Muscle of arm (tissue), 12 donors: ENCODE results near the gene BACE2. TPM values are rescaled to one million over a fixed set of nuclear protein-coding genes. Genes with fewer than 3 reads are reported as not detected.
A peak's percentile ranks its signal among the peaks of the same experiment; 100 is the strongest.
"Not testable (repeated sequence)": the region's sequence is repeated elsewhere in the genome, so short reads cannot be mapped to it uniquely, and the experiment has no call there.

ENCODE experiments used
- DNase-seq: peaks from one replicate; pipeline ENCODE4 v3.0.0-alpha.2; 2013
- polyA plus RNA-seq, 12 donors: library from polyadenylated mRNA; unstranded; fragments of 120-200 nt; gene quantifications; one replicate each; pipeline ENCODE4 v1.2.1, GENCODE V29; 2013; ENCODE audit not compliant: insufficient read length in 12 of 12

The BACE2 gene
- polyA plus RNA-seq, 12 donors = 16.4 to 56.4 (median 37.6) TPM; not detected in 1

DNA sequence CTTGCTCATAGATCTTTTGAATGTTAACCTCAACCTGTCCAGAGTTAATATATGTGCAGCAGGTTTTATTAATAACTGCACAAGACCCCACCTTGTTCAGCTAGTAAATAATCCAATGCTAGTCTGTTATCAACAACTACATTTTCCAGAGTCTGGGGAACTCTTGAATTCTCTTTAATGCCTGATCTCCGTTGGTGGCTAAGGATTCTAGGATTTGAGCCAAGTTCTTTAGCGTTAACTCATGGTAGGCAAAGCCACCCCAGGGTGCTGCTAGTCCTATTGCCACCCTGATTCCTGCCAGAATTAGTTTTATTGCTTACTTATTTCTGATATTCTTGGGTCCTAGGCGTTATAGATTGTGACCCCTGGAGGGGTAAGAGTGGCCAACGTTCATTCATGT lies 12.8 kb downstream of the BACE2 start:
- DNase-seq = no peak

DNA sequence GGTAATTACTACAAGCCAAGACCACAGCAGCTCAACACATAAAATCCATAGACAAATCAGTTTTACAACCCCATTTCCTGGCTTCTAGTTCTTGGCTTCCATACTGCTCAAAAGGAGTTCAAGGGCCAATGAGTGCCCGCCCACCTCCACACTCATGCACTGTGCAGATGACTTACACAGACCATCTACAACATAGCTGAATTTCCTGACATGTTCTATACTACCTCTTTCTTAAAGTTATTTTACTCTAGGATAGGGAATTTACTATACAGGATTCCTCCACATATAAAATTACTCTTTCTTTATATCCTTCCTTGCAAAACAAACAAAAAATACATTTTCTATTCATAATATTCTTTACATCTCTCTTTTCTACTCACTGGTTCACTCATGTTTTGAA lies 14.6 kb downstream of the BACE2 start:
- DNase-seq = no peak

DNA sequence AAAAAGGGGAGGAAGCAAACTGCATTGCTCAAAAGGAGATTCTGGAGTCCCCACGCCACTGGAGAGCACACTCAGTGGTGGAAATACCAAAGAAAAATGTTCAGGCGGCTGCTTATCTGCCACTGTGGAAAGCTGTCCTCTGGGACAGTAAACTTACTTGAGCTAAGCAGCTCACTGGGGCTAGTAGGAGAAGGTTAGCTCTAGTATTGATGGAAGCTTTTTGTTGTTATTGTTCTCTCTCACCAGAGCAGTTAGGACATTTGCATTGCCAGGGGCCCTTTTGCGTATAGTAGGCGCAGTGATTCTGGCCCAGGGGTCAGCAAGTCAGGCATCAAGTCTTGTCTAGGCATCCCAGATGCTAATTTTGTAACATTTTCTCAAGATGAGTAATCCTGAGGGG lies 15.6 kb downstream of the BACE2 start:
- DNase-seq = no peak

DNA sequence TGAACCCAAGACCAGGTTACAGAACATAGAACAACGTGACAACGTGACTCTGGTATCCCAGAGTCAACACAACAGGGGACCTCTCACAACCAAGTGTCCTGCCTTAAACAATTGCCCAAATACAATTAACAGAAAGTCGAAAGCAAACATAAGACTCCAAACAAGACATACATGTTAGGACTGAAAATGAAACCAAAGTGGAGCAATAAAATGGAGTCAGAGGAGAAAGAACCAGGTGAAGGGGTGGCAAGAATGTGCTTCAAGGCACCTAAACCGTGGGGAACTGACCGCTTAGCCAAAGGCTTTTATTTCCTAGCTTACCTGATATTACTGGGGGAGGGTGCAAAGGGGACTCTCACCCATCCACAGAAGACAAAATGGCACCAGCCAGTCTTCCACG lies 17.8 kb downstream of the BACE2 start:
- no peak for DNase-seq

DNA sequence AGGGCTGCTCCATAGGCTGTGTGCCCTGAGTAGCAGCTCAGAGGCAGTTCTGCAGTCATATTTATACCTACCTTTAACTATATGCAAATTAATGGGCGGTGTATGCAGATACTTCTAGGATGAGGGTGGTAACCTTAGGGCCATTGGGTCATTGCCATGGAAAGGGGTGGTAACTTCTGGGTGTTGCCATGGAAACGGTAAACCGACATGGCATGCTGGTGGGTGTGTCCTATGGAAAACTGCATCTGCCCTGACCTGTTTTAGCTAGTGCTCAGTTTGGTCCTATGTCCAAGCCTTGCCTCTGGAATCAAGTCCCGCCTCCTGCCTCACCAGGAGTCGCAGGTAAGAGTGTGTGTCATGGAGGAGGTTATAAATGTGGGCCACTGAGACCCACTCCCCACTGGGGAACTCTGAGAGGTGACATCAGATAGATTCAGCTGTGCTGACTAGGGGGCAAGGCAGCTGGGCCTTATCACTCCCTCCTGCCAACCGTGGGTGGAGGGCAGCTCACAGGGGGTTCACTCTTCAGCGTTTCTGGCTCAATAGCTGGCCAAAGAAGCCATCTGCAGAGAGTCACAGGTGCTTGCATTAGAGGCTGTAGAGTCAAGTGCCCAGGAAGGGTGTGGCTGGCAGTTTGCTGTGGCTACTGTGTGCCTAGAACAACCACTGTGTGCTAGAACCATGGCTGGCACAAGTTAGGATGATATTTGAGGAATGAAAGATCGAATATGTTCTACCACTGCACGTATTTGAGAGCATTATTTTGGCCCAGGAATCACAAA lies 19.0 kb downstream of the BACE2 start:
- no peak for DNase-seq

DNA sequence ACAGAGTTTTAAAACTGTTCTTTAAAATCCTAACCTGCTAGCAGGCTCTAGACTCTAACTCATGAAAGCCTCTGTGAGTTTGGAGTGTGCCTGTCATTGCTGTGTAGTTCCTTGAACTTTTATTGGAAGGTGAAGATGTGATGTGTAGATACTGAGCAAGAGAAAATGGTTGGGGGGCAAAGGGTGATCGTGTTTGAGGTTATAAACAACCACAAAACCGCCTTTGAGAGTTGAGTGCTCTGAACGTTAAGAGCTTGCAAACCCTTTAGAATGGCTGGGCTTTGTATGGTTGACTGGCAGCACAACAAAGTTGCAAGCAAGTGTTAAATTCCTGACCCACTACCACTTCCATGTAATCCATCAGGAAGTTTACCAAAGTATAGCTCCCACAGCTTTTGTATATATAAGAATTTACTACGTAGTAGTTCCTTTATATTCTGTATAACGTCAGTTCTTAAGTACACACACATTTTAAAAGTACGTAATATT lies 19.6 kb downstream of the BACE2 start:
- no peak for DNase-seq

DNA sequence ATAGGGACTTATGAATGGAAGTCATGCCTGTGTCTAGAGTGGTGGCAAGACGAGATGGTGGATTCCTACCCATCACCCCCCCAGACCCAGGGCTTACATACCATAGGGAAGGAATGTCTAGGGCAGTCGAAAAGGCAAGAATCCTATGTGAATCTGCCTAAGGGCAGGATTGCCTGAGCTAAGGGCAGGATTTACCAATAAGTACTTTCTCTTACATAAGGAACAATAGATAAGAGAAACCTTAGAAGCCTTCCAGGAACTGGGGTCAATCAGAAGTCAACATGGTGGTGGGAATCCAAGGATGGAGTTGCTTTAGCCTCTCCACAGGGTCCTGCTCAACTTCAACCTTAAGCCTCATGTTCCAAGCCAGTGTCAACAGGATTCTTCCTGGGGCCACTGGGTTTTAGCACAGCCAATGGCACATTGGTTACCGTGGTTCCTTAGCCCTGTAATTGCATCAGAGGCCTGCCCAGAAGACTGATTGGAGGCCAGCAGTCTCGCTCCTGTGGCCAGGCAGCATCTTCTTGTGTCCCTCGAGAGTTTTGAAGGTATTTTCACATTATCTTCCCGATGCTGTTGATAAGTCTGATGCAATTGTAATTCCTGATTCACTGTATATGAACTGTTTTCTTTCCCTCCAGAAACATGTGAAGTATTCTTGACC lies 20.7 kb downstream of the BACE2 start:
- no peak for DNase-seq

DNA sequence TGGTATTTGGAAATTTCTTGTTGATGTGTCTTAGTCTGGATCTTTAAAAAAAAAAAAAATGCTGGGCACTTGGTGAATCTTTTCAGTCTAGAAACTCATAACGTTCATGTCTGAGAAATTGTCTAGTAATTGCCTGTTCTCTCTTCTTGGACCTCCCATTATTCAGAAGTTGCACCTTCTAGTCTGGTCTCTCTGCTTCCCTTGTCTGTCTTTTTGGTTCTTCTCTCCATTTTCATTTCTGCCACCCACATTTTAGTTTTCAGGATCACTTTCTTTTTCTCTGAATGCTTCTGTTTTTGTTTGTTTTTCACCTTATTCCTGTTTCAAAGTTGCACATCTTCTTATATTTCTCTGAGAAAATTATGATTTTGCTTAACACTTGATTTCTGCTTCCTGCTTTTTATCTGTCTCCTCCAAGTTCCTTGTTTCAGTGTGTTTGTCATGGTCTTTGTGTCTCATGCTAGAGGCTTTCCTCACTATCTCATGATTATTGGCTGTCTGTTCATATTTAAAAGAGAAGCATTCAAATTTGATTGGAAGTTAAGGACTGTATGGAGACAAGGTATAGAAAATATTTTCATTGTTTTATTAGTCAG lies 21.3 kb downstream of the BACE2 start:
- no peak for DNase-seq

DNA sequence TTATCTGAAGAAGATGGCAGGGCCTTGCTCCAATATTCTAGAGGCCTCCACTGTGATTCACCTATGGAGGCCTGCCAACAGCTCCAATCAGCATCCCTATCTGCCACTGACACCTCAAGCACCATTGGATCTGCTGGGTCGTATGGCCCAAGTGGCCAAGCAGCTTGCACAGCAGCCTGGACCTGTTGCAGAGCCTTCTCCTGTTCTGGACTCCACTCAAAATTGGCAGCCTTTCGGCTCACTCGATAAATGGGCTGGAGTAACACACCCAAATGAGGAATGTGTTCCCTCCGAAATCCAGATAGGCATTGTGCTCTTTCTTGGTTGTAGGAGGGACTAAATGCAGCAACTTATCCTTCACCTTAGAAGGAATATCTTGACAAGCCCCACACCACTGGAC lies 24.6 kb downstream of the BACE2 start:
- not testable (repeated sequence) for DNase-seq

DNA sequence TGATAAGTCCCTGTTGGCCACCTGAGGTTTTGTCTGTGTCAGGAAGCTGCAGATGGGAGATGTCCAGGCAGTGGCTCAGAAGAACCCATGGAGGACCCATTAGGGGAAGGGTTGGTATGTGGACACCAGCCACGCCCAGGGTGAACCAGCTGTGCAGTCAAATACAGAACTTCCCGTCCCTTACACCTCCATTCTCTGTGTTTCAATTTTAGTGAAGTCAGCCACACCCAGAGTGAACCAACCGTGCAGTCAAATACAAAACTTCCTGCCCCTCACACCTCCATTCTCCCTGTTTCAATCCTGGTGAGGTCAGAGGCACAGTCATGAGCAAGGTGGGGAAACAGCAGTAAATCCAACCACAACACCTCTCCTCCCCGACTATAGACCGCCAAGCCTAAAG lies 27.4 kb downstream of the BACE2 start:
- no peak for DNase-seq

DNA sequence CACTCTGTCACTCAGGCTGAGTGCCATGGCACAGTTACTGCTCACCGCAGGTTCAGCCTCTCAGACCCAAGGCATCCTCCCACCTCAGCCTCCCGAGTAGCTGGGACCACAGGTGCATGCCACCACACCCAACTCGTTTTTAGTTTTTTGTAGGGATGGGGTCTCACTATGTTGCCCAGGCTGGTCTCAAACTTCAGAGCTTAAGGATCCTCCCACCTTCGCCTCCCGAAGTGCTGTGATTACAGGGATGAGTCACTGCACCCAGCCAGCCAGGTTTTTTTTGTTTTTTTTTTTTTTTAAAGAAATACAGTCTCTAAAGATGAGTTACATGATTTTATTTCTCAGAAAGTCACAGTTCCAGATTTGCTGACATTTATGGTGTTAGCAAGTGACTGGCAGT lies 29.0 kb downstream of the BACE2 start:
- DNase-seq = no peak

DNA sequence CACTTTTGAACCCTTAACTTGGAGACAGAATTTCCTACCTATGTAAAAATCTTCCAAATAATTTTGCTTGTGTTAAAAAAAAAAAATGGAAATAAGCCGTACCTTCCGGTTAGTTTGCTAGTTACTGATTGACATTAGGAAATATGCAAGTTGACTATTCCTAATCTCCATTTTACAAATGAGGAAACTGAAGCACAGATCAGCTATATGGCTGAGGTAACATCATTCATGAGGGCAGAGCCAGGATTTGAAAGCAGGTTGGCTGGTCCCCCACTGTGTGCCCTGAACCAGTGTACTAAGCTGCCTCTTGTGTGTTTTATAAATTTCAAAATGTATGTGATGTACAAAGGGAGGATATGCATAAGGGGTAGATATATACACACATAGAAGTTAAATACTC lies 29.6 kb downstream of the BACE2 start:
- DNase-seq = no peak

DNA sequence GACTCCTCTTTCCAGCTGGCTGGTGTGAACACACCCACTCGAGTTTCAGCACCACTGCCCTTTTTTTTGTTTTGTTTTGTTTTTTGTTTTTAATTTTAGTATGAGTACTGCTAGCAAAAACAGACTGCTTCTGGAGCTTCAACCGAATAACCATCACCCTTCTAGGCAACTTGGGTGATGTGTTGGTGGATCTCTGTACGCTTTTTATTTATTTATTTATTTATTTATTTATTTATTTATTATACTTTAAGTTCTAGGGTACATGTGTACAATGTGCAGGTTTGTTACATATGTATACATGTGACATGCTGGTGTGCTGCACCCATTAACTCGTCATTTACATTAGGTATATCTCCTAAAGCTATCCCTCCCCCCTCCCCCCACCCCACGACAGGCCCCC lies 30.7 kb downstream of the BACE2 start:
- not testable (repeated sequence) for DNase-seq

DNA sequence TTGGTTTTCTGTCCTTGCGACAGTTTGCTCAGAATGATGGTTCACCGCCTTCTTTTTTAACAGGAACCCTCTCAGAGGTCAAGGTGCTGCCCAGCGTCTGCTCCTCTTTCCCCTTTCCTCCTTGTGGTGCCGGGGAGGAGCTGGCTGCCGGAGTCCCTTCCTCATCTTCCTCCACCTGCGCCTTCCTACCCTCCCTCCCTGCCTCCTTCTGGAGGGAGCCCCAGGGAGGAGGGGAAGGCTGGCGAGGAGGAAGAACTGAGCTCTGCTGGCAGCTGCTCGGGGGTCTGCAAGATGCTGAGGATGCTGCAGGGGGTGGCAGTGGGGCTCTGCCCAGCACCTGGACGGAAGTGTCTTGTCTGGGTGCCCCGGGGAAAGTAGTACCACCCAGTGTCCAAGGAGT lies 31.2 kb downstream of the BACE2 start:
- no peak for DNase-seq

DNA sequence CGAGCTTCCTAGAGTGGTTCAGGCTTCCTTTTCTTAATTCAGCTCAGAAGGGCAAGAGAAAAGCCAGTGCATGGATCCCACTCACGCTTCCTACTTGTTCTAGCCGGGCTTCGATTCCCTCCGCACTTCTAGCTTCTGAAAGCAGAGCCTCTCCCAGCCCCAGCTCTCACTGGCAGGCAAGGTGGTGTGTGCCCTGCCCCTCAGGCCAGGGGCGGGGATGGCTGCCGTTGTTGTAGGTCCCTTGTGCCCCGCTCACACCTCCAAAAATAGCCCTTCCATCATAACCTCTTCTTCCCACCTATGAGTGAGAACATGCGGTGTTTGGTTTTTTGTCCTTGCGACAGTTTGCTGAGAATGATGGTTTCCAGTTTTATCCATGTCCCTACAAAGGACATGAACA lies 31.6 kb downstream of the BACE2 start:
- no peak for DNase-seq

DNA sequence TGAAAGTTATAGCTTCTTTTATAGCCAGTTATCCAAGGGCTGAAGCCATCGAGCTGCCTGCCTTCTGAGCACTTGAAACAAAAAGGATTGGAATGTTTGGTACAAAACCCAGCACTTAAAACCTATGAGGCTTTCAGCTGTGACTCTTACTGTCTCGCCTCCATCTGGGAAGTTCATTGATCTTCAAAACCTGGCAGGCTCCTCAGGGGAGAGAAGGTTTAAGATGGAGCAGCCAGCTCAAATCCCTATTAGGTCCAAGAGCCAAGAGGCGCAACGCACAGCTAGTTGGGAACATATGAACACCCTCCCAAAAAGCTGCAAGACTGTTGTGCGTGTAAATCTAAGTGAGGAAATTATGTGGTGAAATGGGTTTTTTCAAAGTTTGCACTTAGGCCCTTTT lies 33.4 kb downstream of the BACE2 start:
- DNase-seq = peak; percentile 25

DNA sequence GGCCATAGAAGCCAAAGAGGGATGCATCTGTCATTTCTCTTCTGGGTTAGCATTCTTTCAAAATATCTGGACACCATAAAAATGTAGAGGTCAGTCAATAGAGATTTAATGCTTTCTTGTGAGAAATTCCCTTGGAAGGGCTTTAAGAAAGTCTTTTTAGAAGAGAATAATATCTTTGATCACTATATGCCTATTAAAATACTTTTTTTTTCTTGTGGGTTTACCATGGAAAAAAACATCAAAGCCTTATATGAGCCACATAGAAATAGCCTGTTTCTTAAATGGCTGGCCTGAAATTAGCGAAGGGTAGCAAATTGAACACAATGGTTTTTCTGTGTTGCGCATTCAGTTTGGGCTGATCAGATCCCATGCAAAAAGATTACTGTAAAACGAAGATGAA lies 36.8 kb downstream of the BACE2 start:
- no peak for DNase-seq

DNA sequence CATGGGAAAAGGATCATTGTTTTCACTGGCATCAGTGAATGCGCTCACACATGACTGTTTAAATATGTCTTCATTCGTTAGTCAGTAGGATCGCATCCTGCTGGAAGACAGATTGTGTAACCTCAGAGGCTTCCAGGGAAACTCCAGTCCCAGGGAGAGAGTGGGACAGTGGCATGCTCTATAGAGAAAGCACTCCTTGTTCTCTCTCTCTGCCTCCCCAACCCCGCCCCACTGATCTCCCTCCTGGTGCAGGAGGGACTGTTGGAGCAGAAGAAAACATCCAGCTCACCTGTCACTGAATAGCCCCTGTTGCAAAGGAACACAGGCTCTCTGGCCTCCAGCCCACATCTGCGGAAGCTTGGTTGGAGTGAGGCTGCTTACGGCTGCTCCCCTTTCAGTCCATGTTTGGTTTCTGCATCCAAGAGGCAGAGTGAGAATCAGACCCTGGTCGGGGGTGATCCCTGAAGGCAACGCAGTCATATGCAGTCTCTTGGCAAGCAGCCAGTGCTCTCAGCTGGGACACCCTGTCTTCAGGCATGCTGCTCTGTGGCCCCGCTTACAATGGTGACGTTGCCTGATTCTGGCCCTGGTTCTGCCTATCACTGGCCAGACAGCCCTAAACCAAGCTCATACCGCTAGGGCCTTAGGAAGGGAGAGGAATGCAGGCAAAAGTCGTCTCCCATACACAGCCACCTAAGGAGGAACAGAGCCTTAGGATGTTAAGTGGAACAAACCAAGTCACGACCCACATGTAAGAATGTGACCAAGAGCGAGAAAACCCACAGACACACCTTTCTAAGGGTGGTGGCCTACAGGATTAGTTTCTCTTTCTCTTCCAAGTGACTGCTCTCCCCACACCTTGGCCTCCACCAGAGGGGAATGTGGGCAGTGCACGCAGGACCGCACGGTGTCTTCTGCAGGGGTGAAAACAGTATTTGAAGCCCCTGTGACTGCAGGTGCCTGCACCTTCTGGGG lies 39.7 kb downstream of the BACE2 start:
- peak; percentile 48 for DNase-seq

DNA sequence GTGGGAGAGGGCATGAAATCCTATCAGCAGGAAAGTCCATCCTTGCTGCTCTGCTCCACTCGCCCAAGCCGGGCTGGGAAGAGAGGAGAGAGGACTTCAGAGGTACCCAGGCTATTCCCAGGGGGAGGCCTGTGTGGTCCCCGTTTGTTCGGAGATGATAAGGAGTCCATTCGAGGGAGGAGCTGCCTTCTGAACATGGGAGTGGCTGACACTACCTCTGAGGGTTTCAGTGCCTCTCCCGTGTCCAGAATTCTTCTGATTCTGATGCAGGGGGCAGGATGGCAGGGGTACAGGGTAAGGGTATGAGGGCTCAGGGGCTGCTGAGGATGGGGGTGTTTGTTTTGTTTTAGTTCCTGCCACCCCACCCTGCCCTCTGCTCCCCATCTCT lies 40.4 kb downstream of the BACE2 start:
- no peak for DNase-seq

DNA sequence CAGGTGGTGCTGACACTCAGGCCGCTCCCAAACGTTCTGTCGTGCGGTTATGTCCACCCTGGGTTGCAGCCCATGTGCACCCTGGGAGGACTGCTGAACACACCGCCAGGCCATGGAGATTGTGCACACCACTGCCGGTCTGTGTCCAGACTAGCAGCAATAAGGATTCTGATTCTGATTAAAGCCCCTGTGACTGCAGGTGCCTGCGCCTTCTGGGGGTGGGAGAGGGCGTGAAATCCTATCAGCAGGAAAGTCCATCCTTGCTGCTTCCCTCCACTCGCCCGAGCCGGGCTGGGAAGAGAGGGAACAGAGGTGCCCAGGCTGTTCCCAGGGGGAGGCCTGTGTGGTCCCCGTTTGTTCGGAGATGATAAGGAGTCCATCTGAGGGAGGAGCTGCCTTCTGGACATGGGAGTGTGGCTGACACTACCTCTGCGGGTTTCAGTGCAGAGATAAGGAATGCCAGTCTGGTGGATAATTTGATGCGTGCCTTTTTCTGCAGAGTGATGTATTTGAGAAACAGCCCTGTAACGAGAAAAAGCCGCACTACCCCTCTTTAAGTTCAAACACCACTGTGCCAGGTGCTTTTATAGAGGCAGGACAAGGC lies 41.2 kb downstream of the BACE2 start:
- no peak for DNase-seq

DNA sequence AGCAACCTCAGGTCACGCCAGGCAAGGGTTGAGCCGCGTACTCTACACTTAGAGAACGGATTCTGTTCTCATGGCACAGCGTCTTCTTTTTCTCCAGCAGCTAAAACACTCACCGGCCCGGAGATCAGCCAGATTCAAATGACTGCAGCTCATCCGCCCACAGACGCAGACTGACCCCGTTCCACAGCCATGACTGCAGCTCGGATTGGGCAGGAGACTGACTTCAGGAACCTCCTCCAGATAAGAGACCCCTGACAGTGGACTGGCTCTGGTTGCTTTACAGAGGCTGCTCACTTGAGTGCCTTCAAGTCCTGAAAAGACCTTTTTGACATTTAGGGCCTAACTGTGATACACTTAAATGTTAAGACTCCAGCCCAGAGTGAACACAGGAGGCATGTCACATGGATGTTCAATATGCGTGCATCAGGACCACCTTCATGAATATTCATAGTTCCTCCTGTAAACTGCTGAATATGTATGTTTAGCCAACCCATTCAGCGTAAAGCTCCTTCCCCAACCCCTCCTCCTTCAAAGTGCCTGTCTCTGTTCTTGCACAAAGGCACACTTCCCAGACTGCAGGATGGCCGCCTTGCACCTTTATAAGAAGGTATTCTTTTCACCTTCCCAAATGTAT lies 42.6 kb downstream of the BACE2 start:
- DNase-seq = no peak
